Neuronal stem cell (in vitro differentiated cells): ENCODE data around the gene MYO3B.

ENCODE experiments used
- DNase-seq: peaks from one replicate; pipeline ENCODE4 v3.0.0-alpha.2; 2013; ENCODE audit warnings: low spot score
- H2AFZ ChIP-seq: one replicate; pipeline ENCODE4 v1.6.1; 2013; ENCODE audit warnings: mild to moderate bottlenecking, low read length, inconsistent platforms
- H2AK5ac ChIP-seq: 2 replicates; pipeline ENCODE4 v1.6.1; 2013; ENCODE audit warnings: low read depth, mild to moderate bottlenecking, inconsistent platforms, low read length, moderate library complexity, mixed read lengths
- H2BK120ac ChIP-seq: 2 replicates; pipeline ENCODE4 v1.6.1; 2013; ENCODE audit warnings: low read depth, mild to moderate bottlenecking, inconsistent platforms, low read length, moderate library complexity, mixed read lengths
- H2BK12ac ChIP-seq: one replicate; pipeline ENCODE4 v1.6.1; 2013; ENCODE audit warnings: low read length, inconsistent platforms
- H2BK15ac ChIP-seq: 2 replicates; pipeline ENCODE4 v1.6.1; 2013; ENCODE audit warnings: mild to moderate bottlenecking, low read length, inconsistent platforms, mixed read lengths
- H2BK5ac ChIP-seq: one replicate; pipeline ENCODE4 v1.6.1; 2013; ENCODE audit warnings: inconsistent platforms, mild to moderate bottlenecking, low read length, moderate library complexity
- H3K14ac ChIP-seq: one replicate; pipeline ENCODE4 v1.6.1; 2013; ENCODE audit warnings: low read length, inconsistent platforms
- H3K18ac ChIP-seq: 2 replicates; pipeline ENCODE4 v1.6.1; 2013; ENCODE audit warnings: low read length, inconsistent platforms
- H3K23ac ChIP-seq: 2 replicates; pipeline ENCODE4 v1.6.1; 2013; ENCODE audit warnings: low read depth, mild to moderate bottlenecking, mixed read lengths, low read length, inconsistent platforms; ENCODE audit not compliant: poor library complexity
- H3K27ac ChIP-seq: replicated peaks from 3 replicates; pipeline ENCODE4 v1.5.1; 2013; ENCODE audit warnings: low read length, inconsistent platforms
- H3K27me3 ChIP-seq, 3 experiments: 2 replicates each; pipeline ENCODE4 v1.6.1; 2013; ENCODE audit warnings: low read length in 3 of 3, mild to moderate bottlenecking in 2 of 3, inconsistent platforms in 1 of 3, low read depth in 1 of 3, mixed read lengths in 1 of 3, moderate library complexity in 1 of 3; ENCODE audit not compliant: control insufficient read depth in 3 of 3, insufficient read depth in 3 of 3
- H3K36me3 ChIP-seq, 2 donors: replicated peaks in 1 of 2; 2 replicates each; pipeline ENCODE4 v1.6.1; 2013; ENCODE audit warnings: low read length in 2 of 2; ENCODE audit not compliant: control insufficient read depth in 2 of 2, insufficient read depth in 2 of 2
- H3K4ac ChIP-seq: 2 replicates; pipeline ENCODE4 v1.6.1; 2013; ENCODE audit warnings: inconsistent platforms, mild to moderate bottlenecking, low read length, moderate library complexity
- H3K4me1 ChIP-seq, 2 donors: 1 replicate in 1 of 2; 2 replicates in 1 of 2; pipeline ENCODE4 v1.6.1; 2013; ENCODE audit warnings: low read length in 2 of 2, low read depth in 1 of 2; ENCODE audit not compliant: control insufficient read depth in 2 of 2, insufficient read depth in 1 of 2
- H3K4me2 ChIP-seq: one replicate; pipeline ENCODE4 v1.6.1; 2013; ENCODE audit warnings: mild to moderate bottlenecking, low read length, inconsistent platforms; ENCODE audit not compliant: insufficient read depth, poor library complexity, severe bottlenecking
- H3K4me3 ChIP-seq, 2 donors: 2 replicates each; pipeline ENCODE4 v1.5.1; 2013; ENCODE audit warnings: low read length in 2 of 2, mild to moderate bottlenecking in 2 of 2, inconsistent platforms in 1 of 2, moderate library complexity in 1 of 2
- H3K79me1 ChIP-seq: one replicate; pipeline ENCODE4 v1.6.1; 2013; ENCODE audit warnings: low read depth, mild to moderate bottlenecking, inconsistent platforms, low read length, moderate library complexity
- H3K9ac ChIP-seq: one replicate; pipeline ENCODE4 v1.6.1; 2013; ENCODE audit warnings: mild to moderate bottlenecking, low read depth, low read length, inconsistent platforms; ENCODE audit not compliant: poor library complexity
- H3K9me3 ChIP-seq, 2 donors: replicated peaks in 1 of 2; 2 replicates each; pipeline versions ENCODE3 to v1.6.1; 2013; ENCODE audit warnings: low read length in 2 of 2, mild to moderate bottlenecking in 2 of 2, inconsistent platforms in 1 of 2, low read depth in 1 of 2, mixed read lengths in 1 of 2, moderate library complexity in 1 of 2; ENCODE audit not compliant: control insufficient read depth in 2 of 2, insufficient read depth in 1 of 2
- H4K8ac ChIP-seq: one replicate; pipeline ENCODE4 v1.6.1; 2013; ENCODE audit warnings: low read depth, mild to moderate bottlenecking, inconsistent platforms, low read length, moderate library complexity
- H4K91ac ChIP-seq: one replicate; pipeline ENCODE4 v1.6.1; 2013; ENCODE audit warnings: low read length, low read depth, mild to moderate bottlenecking, inconsistent platforms; ENCODE audit not compliant: poor library complexity
- WGBS, 2 donors: extraction: QIAGEN DNeasy Blood & Tissue Kit; methylation state at CpG; one replicate each; pipeline ENCODE4 v1.1.7; 2013; ENCODE audit warnings: missing lambda C conversion rate in 2 of 2, mixed read lengths in 1 of 2; ENCODE audit not compliant: insufficient read length in 2 of 2, insufficient replicate concordance in 1 of 2; ENCODE audit errors: extremely low coverage in 2 of 2; 5-methylcytosine and 5-hydroxymethylcytosine counted together

The MYO3B gene

DNA sequence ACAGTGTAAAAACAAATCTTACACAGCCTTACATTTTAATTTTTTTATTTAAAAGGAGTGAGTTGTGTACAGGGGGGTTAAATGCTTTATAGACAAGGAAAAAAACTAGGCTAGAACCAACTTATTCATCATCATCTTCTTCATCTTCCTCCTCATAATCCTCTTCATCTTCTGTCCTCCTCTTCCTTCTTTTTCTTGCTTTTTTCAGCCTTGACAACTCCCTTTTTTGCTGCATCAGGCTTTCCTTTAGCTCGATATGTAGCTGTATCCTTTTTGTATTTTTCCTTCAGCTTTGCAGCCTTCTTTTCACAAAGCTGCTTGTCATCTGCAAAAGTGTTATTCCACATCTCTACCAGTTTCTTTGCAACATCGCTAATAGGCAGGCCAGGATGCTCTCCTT is 423.5 kb downstream of the MYO3B start:
- Histone ChIP-seq H3K36me3 (no peaks in the 10 kb centered on the region), H3K27ac (no peak overlapping the region), H3K9ac (no peak overlapping the region), H3K9me3 (no peaks in the 10 kb centered on the region), H3K4me3 (no peak overlapping the region), H2AFZ (no peak overlapping the region), H3K4me2 (no peak overlapping the region), H2AK5ac (no peak overlapping the region), H2BK12ac (no peak overlapping the region), H2BK5ac (no peak overlapping the region), H2BK15ac (no peak overlapping the region), H4K8ac (no peak overlapping the region), H3K18ac (no peak overlapping the region), H2BK120ac (no peak overlapping the region), H4K91ac (no peak overlapping the region), H3K14ac (no peak overlapping the region), H3K4ac (no peak overlapping the region), H3K23ac (no peak overlapping the region), H3K27me3 (no peaks in the 10 kb centered on the region), H3K4me1 (peaks cover 0 to 3% of the 10 kb centered on the region in 2 donors), H3K79me1 (no peaks in the 10 kb centered on the region)
- WGBS, 2 donors, result no CpG with 5 or more reads among the region's 2 CpGs
- DNase-seq, result no peak

DNA sequence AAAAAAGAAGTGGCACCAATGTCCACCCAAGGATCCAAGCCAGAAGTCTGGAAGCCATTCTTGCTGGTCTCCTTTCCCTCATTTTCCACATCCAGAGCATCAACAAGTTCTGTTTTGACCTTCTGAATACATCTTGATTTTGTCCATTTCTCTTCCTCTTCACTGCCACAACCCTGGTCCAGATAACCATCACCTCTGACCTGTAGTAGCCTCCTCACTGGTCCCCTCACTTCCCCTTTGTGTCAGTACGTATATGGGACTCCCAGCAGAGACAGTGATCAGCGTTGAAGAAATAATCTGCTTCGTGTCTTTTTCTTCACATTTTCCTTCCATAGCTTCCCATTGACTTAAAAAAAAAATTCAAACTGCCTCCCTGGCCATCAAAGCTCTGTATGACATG is 427.9 kb downstream of the MYO3B start:
- no peak overlapping the region for H2BK5ac ChIP-seq
- no peaks in the 10 kb centered on the region for H3K36me3 ChIP-seq
- no peak overlapping the region for H3K4me2 ChIP-seq
- H3K4me3 ChIP-seq, result no peak overlapping the region
- H3K27ac ChIP-seq, result no peak overlapping the region
- H3K79me1 ChIP-seq, result no peaks in the 10 kb centered on the region
- H2BK12ac ChIP-seq, result no peak overlapping the region
- H3K9me3 ChIP-seq, result no peaks in the 10 kb centered on the region
- H3K4me1 ChIP-seq, result no peaks in the 10 kb centered on the region
- H3K27me3 ChIP-seq, result peaks cover 0 to 1% (median 0%) of the 10 kb centered on the region in 3 experiments
- H2AFZ ChIP-seq, result no peak overlapping the region
- no peak overlapping the region for H4K8ac ChIP-seq
- H3K9ac ChIP-seq, result no peak overlapping the region
- no peak for DNase-seq
- no peak overlapping the region for H2BK15ac ChIP-seq
- no peak overlapping the region for H3K18ac ChIP-seq
- no peak overlapping the region for H2BK120ac ChIP-seq
- H2AK5ac ChIP-seq, result no peak overlapping the region
- WGBS, 2 donors, result no CpG with 5 or more reads among the region's 3 CpGs
- no peak overlapping the region for H4K91ac ChIP-seq
- no peak overlapping the region for H3K23ac ChIP-seq
- H3K14ac ChIP-seq, result no peak overlapping the region
- H3K4ac ChIP-seq, result no peak overlapping the region

- DNase-seq, result no peak
- H4K8ac ChIP-seq, result no peak overlapping the region
- no peak overlapping the region for H3K4me3 ChIP-seq
- no peak overlapping the region for H2BK5ac ChIP-seq
- H2AK5ac ChIP-seq, result no peak overlapping the region
- no peaks in the 10 kb centered on the region for H3K36me3 ChIP-seq
- H2BK15ac ChIP-seq, result no peak overlapping the region
- WGBS, 2 donors, result no CpG with 5 or more reads among the region's 3 CpGs
- no peak overlapping the region for H3K27ac ChIP-seq
- H2BK120ac ChIP-seq, result no peak overlapping the region
- no peak overlapping the region for H3K4ac ChIP-seq
- H2BK12ac ChIP-seq, result no peak overlapping the region
- H3K18ac ChIP-seq, result no peak overlapping the region
- H3K4me1 ChIP-seq, result no peaks in the 10 kb centered on the region
- H3K23ac ChIP-seq, result no peak overlapping the region
- no peak overlapping the region for H3K14ac ChIP-seq
- H3K9me3 ChIP-seq, result no peaks in the 10 kb centered on the region
- no peak overlapping the region for H3K4me2 ChIP-seq
- no peak overlapping the region for H2AFZ ChIP-seq
- no peak overlapping the region for H4K91ac ChIP-seq
- H3K79me1 ChIP-seq, result no peaks in the 10 kb centered on the region
- H3K9ac ChIP-seq, result no peak overlapping the region
- H3K27me3 ChIP-seq, result peaks cover 0 to 4% (median 0%) of the 10 kb centered on the region in 3 experiments
These were observed 429.2 kb downstream of the MYO3B start for GRCh38 chr2:170607171-170607570.

GRCh38 chr2:170610615-170611014 is 432.7 kb downstream of the MYO3B start:
- H4K91ac ChIP-seq, result no peak overlapping the region
- H3K27me3 ChIP-seq, result peaks cover 0 to 4% (median 0%) of the 10 kb centered on the region in 3 experiments
- no peak overlapping the region for H3K27ac ChIP-seq
- H2AFZ ChIP-seq, result no peak overlapping the region
- no peak overlapping the region for H3K4me3 ChIP-seq
- H3K79me1 ChIP-seq, result no peaks in the 10 kb centered on the region
- H2BK12ac ChIP-seq, result no peak overlapping the region
- H2BK15ac ChIP-seq, result no peak overlapping the region
- no peaks in the 10 kb centered on the region for H3K9me3 ChIP-seq
- H2BK120ac ChIP-seq, result no peak overlapping the region
- WGBS, 2 donors, result no CpG with 5 or more reads among the region's 2 CpGs
- no peak for DNase-seq
- H3K14ac ChIP-seq, result no peak overlapping the region
- no peak overlapping the region for H3K9ac ChIP-seq
- H2AK5ac ChIP-seq, result no peak overlapping the region
- no peak overlapping the region for H3K18ac ChIP-seq
- H4K8ac ChIP-seq, result no peak overlapping the region
- no peak overlapping the region for H3K4me2 ChIP-seq
- no peak overlapping the region for H2BK5ac ChIP-seq
- peaks cover 0 to 2% of the 10 kb centered on the region in 2 donors for H3K4me1 ChIP-seq
- H3K4ac ChIP-seq, result no peak overlapping the region
- no peaks in the 10 kb centered on the region for H3K36me3 ChIP-seq
- no peak overlapping the region for H3K23ac ChIP-seq
